A549 (cell line): ENCODE data around the gene CYP24A1.

Experiments
- ATOH8 ChIP-seq: fragments of 250-450 bp; sonication (Bioruptor Pico); IDR thresholded peaks from 2 replicates; pipeline ENCODE4 v1.5.0; 2020; ENCODE audit warnings: low read depth, mild to moderate bottlenecking, moderate library complexity
- BCL3 ChIP-seq: fragments of >200 bp; sonication (Bioruptor Twin); formaldehyde crosslinking; IDR thresholded peaks from 3 replicates; pipeline ENCODE4 v1.6.1; 2016
- CEBPB ChIP-seq, 2 experiments: fragments of >200 bp in 1 of 2; sonication (Bioruptor Twin) in 1 of 2; formaldehyde crosslinking in 1 of 2; IDR thresholded peaks; 2 replicates each; pipeline ENCODE4 v1.6.1; 2012 to 2016
- CTCF ChIP-seq: fragments of >200 bp; sonication (Bioruptor Twin); formaldehyde crosslinking; IDR thresholded peaks from 3 replicates; pipeline ENCODE4 v1.5.1; 2016
- EHF ChIP-seq: fragments of 250-450 bp; sonication (Bioruptor Pico); IDR thresholded peaks from 2 replicates; pipeline ENCODE4 v1.5.0; 2020; ENCODE audit warnings: mild to moderate bottlenecking
- EP300 ChIP-seq, 2 experiments: fragments of >200 bp; sonication (Bioruptor Twin); formaldehyde crosslinking; IDR thresholded peaks; 2 replicates in 1 of 2; 3 replicates in 1 of 2; pipeline ENCODE4 v1.6.1; 2016 to 2017
- HDAC2 ChIP-seq: fragments of 200-600 bp; sonication (generic); IDR thresholded peaks from 2 replicates; pipeline ENCODE4 v1.6.1; 2016
- MAZ ChIP-seq: fragments of 150-350 bp; IDR thresholded peaks from 2 replicates; pipeline ENCODE4 v1.6.1; 2014; ENCODE audit warnings: antibody characterized with exemption, low read depth, low read length, borderline replicate concordance
- MYC ChIP-seq: IDR thresholded peaks from 2 replicates; pipeline ENCODE4 v1.6.1; 2012; ENCODE audit warnings: mild to moderate bottlenecking, inconsistent platforms, low read length, improper control_type of control experiment, borderline replicate concordance
- POLR2A ChIP-seq: IDR thresholded peaks from 2 replicates; pipeline ENCODE4 v1.6.1; 2012; ENCODE audit warnings: mild to moderate bottlenecking, low read length
- RCOR1 ChIP-seq: fragments of 150-350 bp; IDR thresholded peaks from 2 replicates; pipeline ENCODE4 v1.6.1; 2014; ENCODE audit warnings: antibody characterized with exemption, low read length, low read depth
- REST ChIP-seq: fragments of 200-600 bp; sonication (generic); IDR thresholded peaks from 2 replicates; pipeline ENCODE4 v1.6.1; 2016; ENCODE audit warnings: antibody characterized with exemption, mild to moderate bottlenecking, moderate library complexity
- TF ChIP-seq, protein P1 (sequence below): IDR thresholded peaks from 2 replicates; pipeline ENCODE4 v1.6.1; 2012

GRCh38 chr20:54118220-54119001 is 55.4 kb downstream of the CYP24A1 start:
- no peak for TF ChIP-seq CEBPB (IDR thresholded peaks at IDR 0.05)
- no peak for TF ChIP-seq HDAC2
- TF ChIP-seq MAZ, result no peak
- TF ChIP-seq CTCF, result no peak
- TF ChIP-seq EHF (CRISPR knock-in tag), result 0 out of 2 replicates have a peak, but pooled peaks have one; percentile 39
- no peak for TF ChIP-seq BCL3
- no peak for TF ChIP-seq EP300 (IDR thresholded peaks at IDR 0.05)
- no peak for TF ChIP-seq REST
- TF ChIP-seq RCOR1, result no peak
- TF ChIP-seq, protein P1, sequence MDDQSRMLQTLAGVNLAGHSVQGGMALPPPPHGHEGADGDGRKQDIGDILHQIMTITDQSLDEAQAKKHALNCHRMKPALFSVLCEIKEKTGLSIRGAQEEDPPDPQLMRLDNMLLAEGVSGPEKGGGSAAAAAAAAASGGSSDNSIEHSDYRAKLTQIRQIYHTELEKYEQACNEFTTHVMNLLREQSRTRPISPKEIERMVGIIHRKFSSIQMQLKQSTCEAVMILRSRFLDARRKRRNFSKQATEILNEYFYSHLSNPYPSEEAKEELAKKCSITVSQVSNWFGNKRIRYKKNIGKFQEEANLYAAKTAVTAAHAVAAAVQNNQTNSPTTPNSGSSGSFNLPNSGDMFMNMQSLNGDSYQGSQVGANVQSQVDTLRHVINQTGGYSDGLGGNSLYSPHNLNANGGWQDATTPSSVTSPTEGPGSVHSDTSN, result no peak
- no peak for TF ChIP-seq POLR2A
- no peak for TF ChIP-seq MYC
- no peak for TF ChIP-seq ATOH8
